Muscle of leg (tissue), 11 donors: ENCODE measurements around the gene IQSEC1. TPM values are rescaled to one million over a fixed set of nuclear protein-coding genes. Genes with fewer than 3 reads are reported as not detected.

Experiments
- DNase-seq: peaks from one replicate; pipeline ENCODE4 v3.0.0; 2013
- H3K27ac ChIP-seq: one replicate; pipeline ENCODE4 v1.5.1; 2013; ENCODE audit warnings: mild to moderate bottlenecking, low read length, control low read depth
- H3K27me3 ChIP-seq: one replicate; pipeline ENCODE4 v1.6.1; 2013; ENCODE audit warnings: low read length; ENCODE audit not compliant: control insufficient read depth, insufficient read depth
- H3K36me3 ChIP-seq: one replicate; pipeline ENCODE4 v1.6.1; 2013; ENCODE audit warnings: low read length; ENCODE audit not compliant: control insufficient read depth, insufficient read depth
- H3K4me1 ChIP-seq: one replicate; pipeline ENCODE4 v1.6.1; 2013; ENCODE audit warnings: low read length; ENCODE audit not compliant: control insufficient read depth, insufficient read depth
- H3K4me3 ChIP-seq: one replicate; pipeline ENCODE4 v1.5.1; 2013; ENCODE audit warnings: low read length, control low read depth
- H3K9me3 ChIP-seq: replicated peaks from 2 replicates; pipeline ENCODE4 v1.6.1; 2013; ENCODE audit warnings: low read depth, low read length; ENCODE audit not compliant: control insufficient read depth
- WGBS: methylation state at CpG from one replicate; pipeline ENCODE4 v1.1.5; 2013; ENCODE audit warnings: missing lambda C conversion rate; ENCODE audit not compliant: insufficient coverage; 5-methylcytosine and 5-hydroxymethylcytosine counted together
- polyA plus RNA-seq, 8 donors: library from polyadenylated mRNA; unstranded; fragments of 120-200 nt; gene quantifications; one replicate each; pipeline versions ENCODE4 v1.2.1 to v1.2.3, GENCODE V29; 2013; ENCODE audit warnings: inconsistent platforms in 1 of 8, low replicate concordance in 1 of 8; ENCODE audit not compliant: insufficient read length in 8 of 8, insufficient read depth in 1 of 8
- total RNA-seq: library from RNA; stranded (reverse); fragments of 120-200 nt; gene quantifications from one replicate; pipeline ENCODE4 v1.2.4, GENCODE V29; 2013

IQSEC1 gene
- total and polyA plus RNA-seq, 9 donors, result 25.1 to 48.3 (median 43.8) TPM

DNA sequence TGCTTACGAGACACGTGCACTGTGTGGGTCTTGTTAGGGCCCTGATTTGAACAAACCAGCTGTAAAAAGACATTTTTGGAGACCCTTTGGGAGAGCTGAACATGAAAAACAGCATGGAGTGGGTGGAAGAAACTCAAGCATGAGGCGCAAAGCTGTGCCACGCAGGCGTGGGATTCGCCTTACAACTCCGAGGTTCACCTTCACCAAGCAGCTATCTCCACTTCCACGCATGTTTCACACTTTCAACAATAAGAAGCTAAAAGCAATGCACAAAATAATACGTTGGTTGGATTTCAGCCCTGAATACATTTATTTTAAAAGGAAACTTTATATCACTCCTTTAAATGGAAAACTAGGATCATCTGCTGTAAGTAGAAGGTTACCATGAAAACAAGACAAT is 42.5 kb downstream of the IQSEC1 start:
- DNase-seq, result peak; percentile 80
- Histone ChIP-seq H3K9me3 (no peaks in the 10 kb centered on the region), H3K27ac (no peak overlapping the region), H3K4me3 (no peak overlapping the region), H3K36me3 (no peaks in the 10 kb centered on the region), H3K4me1 (peaks cover 12% of the 10 kb centered on the region), H3K27me3 (no peaks in the 10 kb centered on the region)
- 53% methylated on average over 2 of the region's 9 CpGs for WGBS

DNA sequence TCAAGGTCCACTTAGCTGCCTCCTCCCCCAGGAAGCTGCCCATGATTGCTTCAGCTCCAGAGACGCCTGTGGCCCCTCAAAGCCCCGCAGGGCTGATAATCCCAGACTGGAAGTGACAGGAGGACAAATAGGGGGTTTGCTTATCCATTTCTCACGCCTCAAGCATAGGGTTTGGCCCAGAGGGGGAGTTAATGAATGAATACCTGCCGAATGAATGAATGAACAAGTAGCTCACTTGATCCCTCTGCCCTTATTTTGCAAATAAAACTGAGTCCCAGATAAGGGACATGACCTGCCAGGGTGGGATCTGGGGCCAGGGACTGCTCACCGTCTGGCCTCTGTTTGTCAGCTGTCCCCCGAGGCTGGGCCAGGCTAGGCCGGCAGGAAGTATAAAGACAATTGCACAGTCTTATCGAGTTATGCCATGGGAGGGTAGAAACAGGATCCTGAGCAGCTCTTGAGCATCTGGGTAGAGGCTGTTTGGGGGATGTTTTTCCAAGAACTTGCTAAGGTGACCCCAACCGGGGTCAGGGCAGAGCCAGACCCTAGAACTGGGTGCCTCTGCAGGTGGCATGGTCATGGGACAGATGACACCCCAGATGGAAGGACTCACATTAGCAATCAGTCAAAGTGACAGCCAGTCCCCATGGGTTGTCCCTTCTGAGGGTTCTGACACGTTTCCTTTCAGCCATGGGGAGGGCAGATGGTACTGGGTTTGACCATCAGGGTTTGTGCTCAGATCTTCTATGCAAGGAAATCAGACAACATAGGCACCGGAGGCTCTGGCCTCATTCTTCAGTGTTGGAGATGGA is 45.0 kb downstream of the IQSEC1 start:
- WGBS, result 66% methylated on average over 10 of the region's 11 CpGs
- Histone ChIP-seq H3K4me3 (no peak overlapping the region), H3K9me3 (no peaks in the 10 kb centered on the region), H3K27ac (no peak overlapping the region), H3K27me3 (no peaks in the 10 kb centered on the region), H3K36me3 (no peaks in the 10 kb centered on the region), H3K4me1 (peaks cover 11% of the 10 kb centered on the region)
- no peak for DNase-seq

DNA sequence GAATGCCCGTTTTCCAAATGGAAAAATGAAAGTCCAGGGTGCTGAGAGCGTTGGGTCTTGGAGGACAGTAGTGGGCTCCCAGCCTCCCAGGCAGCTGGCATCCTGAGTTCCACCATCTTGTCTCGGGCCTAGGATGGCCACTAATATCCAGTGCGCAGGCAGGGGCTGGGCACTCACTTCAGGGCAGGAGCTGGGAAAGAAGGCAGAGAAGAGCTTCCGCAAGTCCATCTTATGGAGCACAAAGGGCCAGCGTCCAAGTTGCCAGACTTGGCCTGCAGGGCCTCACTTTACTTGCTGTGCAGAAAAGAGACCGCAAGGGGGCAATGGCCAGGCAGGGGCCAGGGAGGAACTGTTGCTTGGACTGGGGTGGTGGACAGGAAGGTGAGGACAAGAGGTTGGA is 46.1 kb downstream of the IQSEC1 start:
- Histone ChIP-seq H3K27me3 (no peaks in the 10 kb centered on the region), H3K36me3 (no peaks in the 10 kb centered on the region), H3K4me3 (no peak overlapping the region), H3K4me1 (peaks cover 21% of the 10 kb centered on the region), H3K9me3 (no peaks in the 10 kb centered on the region), H3K27ac (no peak overlapping the region)
- 93% methylated on average over 7 of the region's 7 CpGs for WGBS
- no peak for DNase-seq

- no peak overlapping the region for H3K4me3 ChIP-seq
- WGBS, result 69% methylated on average over 3 of the region's 3 CpGs
- H3K27me3 ChIP-seq, result no peaks in the 10 kb centered on the region
- peaks cover 27% of the 10 kb centered on the region for H3K4me1 ChIP-seq
- H3K36me3 ChIP-seq, result no peaks in the 10 kb centered on the region
- H3K9me3 ChIP-seq, result no peaks in the 10 kb centered on the region
- DNase-seq, result no peak
- no peak overlapping the region for H3K27ac ChIP-seq
These were observed 46.7 kb downstream of the IQSEC1 start for GRCh38 chr3:13026534-13026933.

GRCh38 chr3:13025778-13026518 is 47.3 kb downstream of the IQSEC1 start:
- H3K4me1 ChIP-seq, result peaks cover 33% of the 10 kb centered on the region
- no peak overlapping the region for H3K27ac ChIP-seq
- no peaks in the 10 kb centered on the region for H3K27me3 ChIP-seq
- no peaks in the 10 kb centered on the region for H3K36me3 ChIP-seq
- no peak for DNase-seq
- H3K4me3 ChIP-seq, result no peak overlapping the region
- H3K9me3 ChIP-seq, result no peaks in the 10 kb centered on the region
- WGBS, result 85% methylated on average over 6 of the region's 10 CpGs

- Histone ChIP-seq H3K27ac (no peak overlapping the region), H3K36me3 (no peaks in the 10 kb centered on the region), H3K4me1 (peaks cover 37% of the 10 kb centered on the region), H3K9me3 (no peaks in the 10 kb centered on the region), H3K4me3 (no peak overlapping the region), H3K27me3 (no peaks in the 10 kb centered on the region)
- DNase-seq, result no peak
- WGBS, result 84% methylated on average over 4 of the region's 8 CpGs
These were observed 48.1 kb downstream of the IQSEC1 start for GRCh38 chr3:13025090-13025489.

GRCh38 chr3:13024765-13025065 is 48.5 kb downstream of the IQSEC1 start:
- Histone ChIP-seq H3K27me3 (no peaks in the 10 kb centered on the region), H3K4me1 (peaks cover 40% of the 10 kb centered on the region), H3K27ac (no peak overlapping the region), H3K36me3 (no peaks in the 10 kb centered on the region), H3K9me3 (no peaks in the 10 kb centered on the region), H3K4me3 (no peak overlapping the region)
- 100% methylated on average over 2 of the region's 2 CpGs for WGBS
- DNase-seq, result no peak

GRCh38 chr3:13023971-13024764 is 49.1 kb downstream of the IQSEC1 start:
- no peaks in the 10 kb centered on the region for H3K36me3 ChIP-seq
- no peaks in the 10 kb centered on the region for H3K9me3 ChIP-seq
- WGBS, result 99% methylated on average over 4 of the region's 6 CpGs
- H3K4me3 ChIP-seq, result no peak overlapping the region
- DNase-seq, result no peak
- peaks cover 46% of the 10 kb centered on the region for H3K4me1 ChIP-seq
- H3K27me3 ChIP-seq, result no peaks in the 10 kb centered on the region
- peak overlapping the region; percentile 38 for H3K27ac ChIP-seq

DNA sequence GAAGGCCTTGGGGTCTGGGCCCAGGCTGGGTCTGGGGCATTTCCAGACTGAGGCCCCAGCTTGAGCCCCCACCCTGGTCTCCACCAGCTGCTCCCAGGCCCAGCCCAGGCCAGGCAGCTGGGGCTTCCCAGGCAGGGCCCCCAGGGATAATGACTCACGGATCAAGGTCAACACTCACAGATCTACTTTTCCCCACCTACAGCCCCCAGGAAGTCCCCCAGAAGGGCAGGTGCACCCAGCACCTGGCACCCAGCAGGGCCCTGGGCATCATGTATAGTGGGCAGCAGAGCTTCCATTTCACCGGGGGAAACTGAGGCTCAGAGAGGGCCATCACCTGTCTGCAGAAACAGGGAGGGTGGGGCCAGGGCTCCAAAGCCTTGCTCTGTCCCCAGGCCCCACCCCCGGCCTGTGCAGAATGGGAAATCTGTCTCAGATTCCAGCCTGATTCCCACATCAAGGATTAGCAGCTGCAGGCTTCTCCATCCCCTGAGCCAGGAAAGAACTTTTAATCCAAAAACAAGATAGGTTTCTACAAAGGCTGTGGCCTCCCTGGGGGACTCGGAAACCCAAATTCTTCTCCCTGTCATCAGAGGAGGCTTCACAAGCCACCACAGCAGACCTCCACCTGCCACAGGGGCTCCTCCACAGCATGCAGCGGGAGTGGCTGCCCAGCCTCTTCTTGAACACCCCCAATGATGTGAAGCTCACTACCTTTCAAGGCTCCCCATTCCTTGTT is 49.8 kb downstream of the IQSEC1 start:
- DNase-seq, result peak; percentile 91
- H3K27me3 ChIP-seq, result no peaks in the 10 kb centered on the region
- H3K4me3 ChIP-seq, result no peak overlapping the region
- no peaks in the 10 kb centered on the region for H3K9me3 ChIP-seq
- peaks cover 54% of the 10 kb centered on the region for H3K4me1 ChIP-seq
- no peaks in the 10 kb centered on the region for H3K36me3 ChIP-seq
- WGBS, result 49% methylated on average over 4 of the region's 5 CpGs
- peak overlapping the region; percentile 94 for H3K27ac ChIP-seq
